Measurements from ENCODE around the gene PHF21B. TPM values are rescaled to one million over a fixed set of nuclear protein-coding genes. Genes with fewer than 3 reads are reported as not detected.

The PHF21B gene
- total RNA-seq, 1 donor from 2014 or later, result 113 TPM

GRCh38 chr22:44885806-44886360 lies 123.9 kb downstream of the PHF21B start:
- Mint-ChIP-seq H3K4me3 (ENCODE audit: unreplicated experiment) (no peak overlapping the region), H3K36me3 (ENCODE audit: unreplicated experiment) (peaks cover 5% of the 10 kb centered on the region), H3K27ac (ENCODE audit: unreplicated experiment) (no peak overlapping the region), H3K9me3 (ENCODE audit: unreplicated experiment) (peaks cover 11% of the 10 kb centered on the region), H3K4me1 (ENCODE audit: low read depth, unreplicated experiment) (no peaks in the 10 kb centered on the region), H3K27me3 (ENCODE audit: unreplicated experiment) (peaks cover 3% of the 10 kb centered on the region)
- TF ChIP-seq, protein P1, sequence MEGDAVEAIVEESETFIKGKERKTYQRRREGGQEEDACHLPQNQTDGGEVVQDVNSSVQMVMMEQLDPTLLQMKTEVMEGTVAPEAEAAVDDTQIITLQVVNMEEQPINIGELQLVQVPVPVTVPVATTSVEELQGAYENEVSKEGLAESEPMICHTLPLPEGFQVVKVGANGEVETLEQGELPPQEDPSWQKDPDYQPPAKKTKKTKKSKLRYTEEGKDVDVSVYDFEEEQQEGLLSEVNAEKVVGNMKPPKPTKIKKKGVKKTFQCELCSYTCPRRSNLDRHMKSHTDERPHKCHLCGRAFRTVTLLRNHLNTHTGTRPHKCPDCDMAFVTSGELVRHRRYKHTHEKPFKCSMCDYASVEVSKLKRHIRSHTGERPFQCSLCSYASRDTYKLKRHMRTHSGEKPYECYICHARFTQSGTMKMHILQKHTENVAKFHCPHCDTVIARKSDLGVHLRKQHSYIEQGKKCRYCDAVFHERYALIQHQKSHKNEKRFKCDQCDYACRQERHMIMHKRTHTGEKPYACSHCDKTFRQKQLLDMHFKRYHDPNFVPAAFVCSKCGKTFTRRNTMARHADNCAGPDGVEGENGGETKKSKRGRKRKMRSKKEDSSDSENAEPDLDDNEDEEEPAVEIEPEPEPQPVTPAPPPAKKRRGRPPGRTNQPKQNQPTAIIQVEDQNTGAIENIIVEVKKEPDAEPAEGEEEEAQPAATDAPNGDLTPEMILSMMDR (IDR thresholded peaks at IDR 0.05; ENCODE audit: partially characterized antibody, unreplicated experiment), result no peak
- peak; percentile 9 for DNase-seq

GRCh38 chr22:44884968-44885805 lies 124.6 kb downstream of the PHF21B start:
- TF ChIP-seq, protein P1 (IDR thresholded peaks at IDR 0.05; ENCODE audit: partially characterized antibody, unreplicated experiment), result no peak
- Mint-ChIP-seq H3K27me3 (ENCODE audit: unreplicated experiment) (peaks cover 3% of the 10 kb centered on the region), H3K4me1 (ENCODE audit: low read depth, unreplicated experiment) (no peaks in the 10 kb centered on the region), H3K4me3 (ENCODE audit: unreplicated experiment) (no peak overlapping the region), H3K36me3 (ENCODE audit: unreplicated experiment) (peaks cover 5% of the 10 kb centered on the region), H3K27ac (ENCODE audit: unreplicated experiment) (no peak overlapping the region), H3K9me3 (ENCODE audit: unreplicated experiment) (peaks cover 10% of the 10 kb centered on the region)
- peak; percentile 11 for DNase-seq

DNA sequence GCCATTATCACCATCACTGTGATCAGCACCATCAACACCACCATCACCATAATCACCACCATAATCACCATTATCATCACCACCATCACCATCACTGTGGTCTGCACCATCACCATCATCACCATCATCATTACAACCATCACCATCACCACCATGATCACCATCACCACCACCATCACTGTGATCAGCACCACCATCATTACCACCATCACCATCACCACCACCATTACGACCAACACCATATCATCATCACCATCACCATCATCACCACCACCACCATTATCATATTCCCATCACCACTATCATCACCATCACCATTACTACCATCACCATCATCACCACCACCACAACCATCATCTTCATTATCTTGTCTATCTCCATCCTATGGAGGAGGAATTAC lies 125.2 kb downstream of the PHF21B start:
- peaks cover 2% of the 10 kb centered on the region for H3K27me3 Mint-ChIP-seq (ENCODE audit: unreplicated experiment)
- H3K4me3 Mint-ChIP-seq (ENCODE audit: unreplicated experiment), result no peak overlapping the region
- H3K27ac Mint-ChIP-seq (ENCODE audit: unreplicated experiment), result no peak overlapping the region
- H3K36me3 Mint-ChIP-seq (ENCODE audit: unreplicated experiment), result peaks cover 5% of the 10 kb centered on the region
- TF ChIP-seq, protein P1 (IDR thresholded peaks at IDR 0.05; ENCODE audit: partially characterized antibody, unreplicated experiment), result no peak
- H3K4me1 Mint-ChIP-seq (ENCODE audit: low read depth, unreplicated experiment), result no peaks in the 10 kb centered on the region
- no peak for DNase-seq
- H3K9me3 Mint-ChIP-seq (ENCODE audit: unreplicated experiment), result peaks cover 8% of the 10 kb centered on the region

GRCh38 chr22:44883011-44883421 lies 126.8 kb downstream of the PHF21B start:
- H3K27ac Mint-ChIP-seq (ENCODE audit: unreplicated experiment), result no peak overlapping the region
- H3K27me3 Mint-ChIP-seq (ENCODE audit: unreplicated experiment), result peaks cover 3% of the 10 kb centered on the region
- peaks cover 5% of the 10 kb centered on the region for H3K36me3 Mint-ChIP-seq (ENCODE audit: unreplicated experiment)
- peaks cover 10% of the 10 kb centered on the region for H3K9me3 Mint-ChIP-seq (ENCODE audit: unreplicated experiment)
- H3K4me3 Mint-ChIP-seq (ENCODE audit: unreplicated experiment), result no peak overlapping the region
- no peaks in the 10 kb centered on the region for H3K4me1 Mint-ChIP-seq (ENCODE audit: low read depth, unreplicated experiment)
- TF ChIP-seq, protein P1 (IDR thresholded peaks at IDR 0.05; ENCODE audit: partially characterized antibody, unreplicated experiment), result no peak
- peak; percentile 9 for DNase-seq

Data from glutamatergic neuron (in vitro differentiated cells).